ENCODE measurements around the gene THOC3. TPM values are rescaled to one million over a fixed set of nuclear protein-coding genes. Genes with fewer than 3 reads are reported as not detected.
A peak's percentile ranks its signal among the peaks of the same experiment; 100 is the strongest.
"Not testable (repeated sequence)": the region's sequence is repeated elsewhere in the genome, so short reads cannot be mapped to it uniquely, and the experiment has no call there.

THOC3 gene
- total RNA-seq, 1 donor from 2014 or later, result 36.9 TPM

GRCh38 chr5:175940632-175941031 is 27.5 kb downstream of the THOC3 start:
- not testable (repeated sequence) for DNase-seq (ENCODE audit: low read depth in 2 of 2)

GRCh38 chr5:175938489-175938888 is 29.6 kb downstream of the THOC3 start:
- DNase-seq (ENCODE audit: low read depth in 2 of 2), result not testable (repeated sequence)

- DNase-seq (ENCODE audit: low read depth in 2 of 2), result not testable (repeated sequence)
Measured at GRCh38 chr5:175928752-175929151, 39.4 kb downstream of the THOC3 start.

DNA sequence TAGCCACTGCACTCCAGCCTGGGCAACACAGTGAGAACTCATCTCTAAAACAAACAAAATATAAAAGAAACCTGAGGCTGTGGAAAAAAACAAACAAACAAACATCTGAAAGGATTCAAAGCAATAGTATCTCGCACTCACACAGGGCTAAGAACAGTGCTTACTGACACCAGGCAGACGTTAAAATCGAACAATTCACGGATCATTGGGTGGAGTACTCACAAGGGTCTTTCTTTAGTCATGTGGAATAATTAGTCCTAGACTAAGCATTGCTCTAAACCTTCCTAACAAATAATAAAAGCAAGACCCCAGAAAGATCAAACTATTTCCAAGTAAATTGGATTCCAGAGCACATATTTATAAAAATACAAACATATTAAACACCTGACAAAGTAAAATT is 43.0 kb downstream of the THOC3 start:
- DNase-seq (ENCODE audit: low read depth in 2 of 2), result not testable (repeated sequence)

GRCh38 chr5:175922192-175922885 is 45.8 kb downstream of the THOC3 start:
- peak; percentile 13 to 28 for DNase-seq (ENCODE audit: low read depth in 2 of 2)

DNA sequence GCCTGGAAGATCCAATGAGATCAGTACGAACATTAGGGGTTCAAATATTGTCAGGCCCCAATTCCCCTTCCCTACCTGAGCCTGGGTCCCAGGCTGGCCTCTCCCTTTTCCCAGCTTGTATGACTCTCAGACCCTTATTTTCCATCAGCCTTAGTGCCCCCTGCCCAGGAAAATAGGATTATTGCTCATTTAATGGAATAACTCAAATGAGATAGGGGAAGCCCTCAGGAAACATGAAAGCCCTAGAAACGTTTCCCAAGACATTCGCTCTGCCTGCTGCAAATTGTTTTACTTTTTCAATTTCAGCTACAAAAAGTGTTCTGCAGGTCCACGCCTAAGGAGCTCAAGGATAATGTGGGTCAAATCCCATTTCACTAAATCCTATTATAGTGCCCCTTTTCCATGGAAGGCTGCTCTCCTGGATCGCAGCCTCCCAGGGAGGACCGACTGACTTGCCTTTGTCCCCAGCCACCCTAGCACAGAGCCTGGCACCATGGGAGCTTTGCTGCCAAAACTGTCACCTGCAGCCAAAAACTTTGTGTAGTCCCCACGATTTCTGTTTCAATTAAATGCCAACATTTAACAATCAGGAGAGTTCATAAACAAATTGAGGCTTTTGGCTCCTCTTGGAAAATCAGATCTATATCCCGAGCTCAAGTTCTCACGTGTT is 46.9 kb downstream of the THOC3 start:
- DNase-seq (ENCODE audit: low read depth in 2 of 2), result no peak

DNA sequence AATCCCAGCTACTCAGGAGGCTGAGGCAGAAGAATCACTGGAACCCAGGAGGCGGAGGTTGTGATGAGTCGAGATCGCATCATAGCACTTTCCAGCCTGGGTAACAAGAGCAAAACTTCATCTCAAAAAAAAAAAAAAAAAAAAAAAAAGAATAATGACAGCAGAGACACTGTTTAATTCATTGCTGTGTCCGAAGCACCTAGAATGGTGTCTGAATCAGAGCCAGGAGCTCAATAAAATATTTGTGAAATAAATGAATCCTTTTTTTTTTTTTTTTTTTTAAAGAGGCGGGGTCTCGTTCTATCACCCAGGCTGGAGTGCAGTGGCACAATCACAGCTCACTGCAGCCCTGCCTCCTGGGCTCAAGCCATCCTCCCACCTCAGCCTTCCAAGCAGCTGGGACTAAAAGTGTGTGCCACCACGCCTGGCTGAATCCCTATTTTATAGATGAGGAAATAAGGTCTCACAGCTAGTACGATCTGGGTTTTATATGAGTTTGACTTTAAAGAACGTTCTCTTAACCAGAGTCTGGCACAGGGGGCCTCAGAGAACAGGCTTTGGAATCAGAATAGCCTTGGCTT is 47.8 kb downstream of the THOC3 start:
- DNase-seq (ENCODE audit: low read depth in 2 of 2), result no peak

GRCh38 chr5:175915066-175916037 is 52.8 kb downstream of the THOC3 start:
- DNase-seq (ENCODE audit: low read depth in 2 of 2), result not testable (repeated sequence)

- not testable (repeated sequence) for DNase-seq (ENCODE audit: low read depth in 2 of 2)
Measured at GRCh38 chr5:175913835-175914672, 54.1 kb downstream of the THOC3 start.

GRCh38 chr5:175910072-175910471 is 58.0 kb downstream of the THOC3 start:
- not testable (repeated sequence) for DNase-seq (ENCODE audit: low read depth in 2 of 2)

Other genes starting within 250 kb of the THOC3 start
- gene CPLX2, start 96.7 kb downstream of the THOC3 start, total RNA-seq, result not detected in 2 replicates

Measured in lung microvascular endothelial cell (primary cell).